ENCODE data around the gene MAP3K5. TPM values are rescaled to one million over a fixed set of nuclear protein-coding genes. Genes with fewer than 3 reads are reported as not detected.

MAP3K5 gene, protein sequence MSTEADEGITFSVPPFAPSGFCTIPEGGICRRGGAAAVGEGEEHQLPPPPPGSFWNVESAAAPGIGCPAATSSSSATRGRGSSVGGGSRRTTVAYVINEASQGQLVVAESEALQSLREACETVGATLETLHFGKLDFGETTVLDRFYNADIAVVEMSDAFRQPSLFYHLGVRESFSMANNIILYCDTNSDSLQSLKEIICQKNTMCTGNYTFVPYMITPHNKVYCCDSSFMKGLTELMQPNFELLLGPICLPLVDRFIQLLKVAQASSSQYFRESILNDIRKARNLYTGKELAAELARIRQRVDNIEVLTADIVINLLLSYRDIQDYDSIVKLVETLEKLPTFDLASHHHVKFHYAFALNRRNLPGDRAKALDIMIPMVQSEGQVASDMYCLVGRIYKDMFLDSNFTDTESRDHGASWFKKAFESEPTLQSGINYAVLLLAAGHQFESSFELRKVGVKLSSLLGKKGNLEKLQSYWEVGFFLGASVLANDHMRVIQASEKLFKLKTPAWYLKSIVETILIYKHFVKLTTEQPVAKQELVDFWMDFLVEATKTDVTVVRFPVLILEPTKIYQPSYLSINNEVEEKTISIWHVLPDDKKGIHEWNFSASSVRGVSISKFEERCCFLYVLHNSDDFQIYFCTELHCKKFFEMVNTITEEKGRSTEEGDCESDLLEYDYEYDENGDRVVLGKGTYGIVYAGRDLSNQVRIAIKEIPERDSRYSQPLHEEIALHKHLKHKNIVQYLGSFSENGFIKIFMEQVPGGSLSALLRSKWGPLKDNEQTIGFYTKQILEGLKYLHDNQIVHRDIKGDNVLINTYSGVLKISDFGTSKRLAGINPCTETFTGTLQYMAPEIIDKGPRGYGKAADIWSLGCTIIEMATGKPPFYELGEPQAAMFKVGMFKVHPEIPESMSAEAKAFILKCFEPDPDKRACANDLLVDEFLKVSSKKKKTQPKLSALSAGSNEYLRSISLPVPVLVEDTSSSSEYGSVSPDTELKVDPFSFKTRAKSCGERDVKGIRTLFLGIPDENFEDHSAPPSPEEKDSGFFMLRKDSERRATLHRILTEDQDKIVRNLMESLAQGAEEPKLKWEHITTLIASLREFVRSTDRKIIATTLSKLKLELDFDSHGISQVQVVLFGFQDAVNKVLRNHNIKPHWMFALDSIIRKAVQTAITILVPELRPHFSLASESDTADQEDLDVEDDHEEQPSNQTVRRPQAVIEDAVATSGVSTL (N-terminal part only)
- total RNA-seq (2022; extraction: Qiagen RNA extraction), result 1.9 to 2.3 TPM (median 2.2 TPM) in 5 replicates

DNA sequence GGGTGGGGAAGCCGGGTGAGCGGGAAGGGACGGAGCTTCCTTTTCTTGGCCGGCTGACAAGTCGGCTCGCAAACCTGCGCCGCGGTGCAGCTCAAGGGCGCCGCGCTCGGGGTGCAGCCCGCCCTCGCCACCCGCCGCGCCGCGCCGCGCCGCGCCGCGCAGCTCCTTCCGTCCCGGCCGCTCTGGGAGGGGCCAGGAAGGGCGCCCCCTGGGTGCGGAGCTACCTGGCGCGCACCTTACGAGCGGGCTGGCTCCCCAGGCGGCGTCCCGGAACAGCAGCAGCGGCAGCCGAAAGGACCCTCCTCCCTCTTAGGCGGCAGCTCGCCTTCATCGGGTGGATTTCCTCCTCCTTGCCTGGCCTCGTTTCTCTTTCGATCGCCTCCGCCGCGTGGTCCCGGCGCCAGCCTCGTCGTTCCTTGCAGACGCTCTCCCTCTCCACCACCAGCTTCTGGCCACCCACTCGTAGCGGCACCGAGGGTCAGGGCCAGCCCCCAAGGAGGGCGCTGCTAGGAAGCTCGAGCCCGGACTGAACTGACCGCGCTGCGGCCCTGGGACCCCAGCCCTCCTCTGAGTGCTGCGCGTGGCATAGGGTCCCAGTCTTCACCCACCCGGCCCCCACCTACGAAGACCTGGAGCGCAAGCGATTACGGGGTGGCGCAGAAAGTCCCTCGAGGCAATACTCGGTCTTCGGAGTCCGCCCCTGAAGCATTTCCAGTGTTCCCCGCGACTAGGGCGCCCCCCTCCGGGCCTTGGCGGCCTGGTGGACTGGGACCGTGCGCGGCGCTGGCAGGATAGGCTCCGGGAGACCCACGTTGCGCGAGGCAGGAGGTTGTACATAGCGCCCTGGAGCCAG lies at the start of gene MAP3K5:
MAP3K5 (minus strand) TSS at position 68 of the 853 bp plus-strand sequence. CDS start 320 bp downstream, outside the sequence.

DNA sequence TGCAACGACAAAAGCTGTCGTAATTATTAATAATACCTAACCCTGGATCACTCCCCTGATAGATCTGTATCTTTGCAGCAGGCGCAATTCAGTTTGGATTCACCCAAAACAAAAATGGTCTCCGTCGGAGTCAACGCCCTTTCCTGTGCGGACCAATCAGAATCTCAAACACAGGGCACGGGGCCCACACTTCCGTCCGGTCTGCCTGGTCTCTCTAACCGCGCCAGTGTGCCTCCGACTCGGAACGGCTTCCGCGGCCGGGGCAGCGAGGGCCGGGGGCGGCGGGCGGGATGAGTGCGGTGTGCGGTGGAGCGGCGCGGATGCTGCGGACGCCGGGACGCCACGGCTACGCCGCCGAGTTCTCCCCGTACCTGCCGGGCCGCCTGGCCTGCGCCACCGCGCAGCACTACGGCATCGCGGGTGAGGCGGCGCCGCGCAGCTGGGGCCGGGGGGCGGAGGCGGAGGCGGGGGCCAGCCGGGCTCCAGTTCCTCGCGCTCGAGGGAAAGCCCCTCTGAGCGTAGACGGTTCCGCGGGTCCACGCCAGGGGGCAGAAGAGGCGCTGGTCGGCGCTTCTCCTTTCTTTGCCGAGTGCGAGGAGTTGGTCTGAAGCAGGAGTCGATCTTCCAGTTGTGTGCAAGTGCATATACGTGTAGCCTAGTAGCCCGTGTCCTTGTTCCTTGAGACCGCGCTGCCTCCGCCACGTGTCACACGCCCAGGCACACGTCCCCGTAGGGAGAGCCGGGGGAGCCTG lies 30.3 kb upstream of the MAP3K5 start, which contains the start of gene PEX7:
PEX7 (plus strand) TSS at position 217 of the 752 bp plus-strand sequence; CDS start at position 291, 74 bp downstream.

DNA sequence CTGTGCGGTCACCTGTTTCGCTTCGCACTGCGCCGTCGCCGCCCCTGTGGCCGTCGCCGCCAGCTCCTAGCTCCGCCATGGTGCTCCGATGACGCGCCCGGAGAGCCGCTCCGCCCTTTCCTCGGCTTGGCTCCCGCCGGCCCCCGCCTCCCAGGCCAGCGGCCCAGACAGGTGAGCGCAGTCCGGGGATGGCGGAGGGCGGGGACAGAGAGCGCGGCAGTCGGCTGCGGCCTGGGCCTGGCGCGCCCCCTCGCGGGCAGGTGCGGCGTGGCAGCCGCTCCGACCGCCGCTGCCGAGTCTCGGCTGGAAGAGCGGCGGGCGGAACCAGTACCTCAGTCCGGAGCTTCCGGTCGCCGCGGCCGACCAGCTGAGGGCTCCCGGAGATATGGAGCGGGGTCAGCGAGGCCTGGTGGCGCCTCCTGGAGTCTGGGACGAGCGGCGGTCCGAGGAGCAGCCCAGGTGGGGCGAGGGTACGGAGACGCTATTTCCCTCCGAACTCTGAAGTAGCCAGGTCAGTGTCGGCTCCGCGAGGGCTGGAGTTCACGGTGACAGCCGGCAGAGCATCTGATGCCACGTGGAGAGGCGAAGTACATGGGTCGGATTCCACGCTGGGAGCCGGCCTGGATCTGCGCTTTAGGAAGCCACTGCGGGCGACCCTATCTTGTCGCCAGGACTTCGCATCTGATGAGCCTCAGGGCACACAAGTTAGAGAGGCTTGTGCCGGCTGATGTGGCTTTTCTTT lies 241.8 kb downstream of the MAP3K5 start, which contains the start of gene MAP7:
MAP7 (minus strand) TSS at position 93 of the 742 bp plus-strand sequence; CDS start at position 79, 14 bp downstream.

Other genes with a start within 250 kb of the MAP3K5 start
- gene MAP7, start 242.1 kb downstream of the MAP3K5 start, total RNA-seq (2022; extraction: Qiagen RNA extraction), result 18.8 to 23.9 TPM (median 21.7 TPM) in 5 replicates
- gene PEX7, start 30.1 kb upstream of the MAP3K5 start, total RNA-seq (2022; extraction: Qiagen RNA extraction), result 4.9 to 5.4 TPM (median 5.3 TPM) in 5 replicates
- gene SLC35D3, start 129.8 kb upstream of the MAP3K5 start, total RNA-seq (2022; extraction: Qiagen RNA extraction), result 0.05 to 0.14 TPM (median 0.12 TPM) in 3 of 5 replicates, not detected in the others

All from A549 treated with Mapracorat at 1 μM for 4 hours (cell line).